COLO829 (cell line): ENCODE measurements around the gene EIF4E2.
"Not testable (repeated sequence)": the region's sequence is repeated elsewhere in the genome, so short reads cannot be mapped to it uniquely, and the experiment has no call there.

ENCODE experiments used
- DNase-seq: peaks from one replicate; pipeline ENCODE4 v3.0.0; 2012; ENCODE audit warnings: low spot score

Gene EIF4E2

GRCh38 chr2:232522623-232523401 is 27.7 kb upstream of the EIF4E2 start:
- no peak for DNase-seq

DNA sequence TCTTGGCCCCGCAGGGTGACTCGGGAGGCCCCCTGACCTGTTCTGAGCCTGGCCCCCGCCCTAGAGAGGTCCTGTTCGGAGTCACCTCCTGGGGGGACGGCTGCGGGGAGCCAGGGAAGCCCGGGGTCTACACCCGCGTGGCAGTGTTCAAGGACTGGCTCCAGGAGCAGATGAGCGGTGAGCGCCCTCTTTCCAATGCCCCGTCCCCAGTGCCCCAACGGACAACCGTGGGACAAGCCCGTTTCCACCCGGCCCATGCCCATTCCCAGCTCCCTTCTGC is 27.1 kb upstream of the EIF4E2 start:
- DNase-seq, result no peak

DNA sequence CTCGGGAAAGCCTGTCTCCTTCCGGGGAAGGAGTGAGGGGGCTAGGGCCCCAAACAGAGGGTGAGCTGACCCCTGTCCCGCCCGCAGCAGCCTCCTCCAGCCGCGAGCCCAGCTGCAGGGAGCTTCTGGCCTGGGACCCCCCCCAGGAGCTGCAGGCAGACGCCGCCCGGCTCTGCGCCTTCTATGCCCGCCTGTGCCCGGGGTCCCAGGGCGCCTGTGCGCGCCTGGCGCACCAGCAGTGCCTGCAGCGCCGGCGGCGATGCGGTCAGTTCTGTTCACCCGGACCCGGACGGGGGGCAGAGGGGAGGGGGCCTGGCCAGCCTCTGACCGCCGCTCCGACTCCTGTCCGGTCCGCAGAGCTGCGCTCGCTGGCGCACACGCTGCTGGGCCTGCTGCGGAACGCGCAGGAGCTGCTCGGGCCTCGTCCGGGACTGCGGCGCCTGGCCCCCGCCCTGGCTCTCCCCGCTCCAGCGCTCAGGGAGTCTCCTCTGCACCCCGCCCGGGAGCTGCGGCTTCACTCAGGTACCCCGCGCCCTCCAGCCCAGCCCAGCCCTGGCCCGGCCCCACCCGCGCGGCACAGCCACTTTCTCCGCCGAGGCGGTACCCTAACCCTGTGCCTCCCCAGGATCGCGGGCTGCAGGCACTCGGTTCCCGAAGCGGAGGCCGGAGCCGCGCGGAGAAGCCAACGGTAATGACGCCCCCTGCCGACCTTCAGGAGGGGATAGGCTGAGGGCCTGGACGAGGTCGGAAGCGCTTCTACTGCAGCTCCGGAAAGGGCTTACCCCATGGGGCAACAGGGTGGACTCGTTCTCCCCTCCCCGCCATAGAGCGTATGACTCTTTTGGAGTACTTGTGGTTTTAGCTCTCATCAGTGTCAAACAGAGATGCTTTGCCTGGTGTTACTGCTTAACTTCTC is 26.5 kb upstream of the EIF4E2 start:
- no peak for DNase-seq

GRCh38 chr2:232524771-232525170 is 25.7 kb upstream of the EIF4E2 start:
- DNase-seq, result no peak

- no peak for DNase-seq
Measured at GRCh38 chr2:232525199-232525598, 25.3 kb upstream of the EIF4E2 start.

DNA sequence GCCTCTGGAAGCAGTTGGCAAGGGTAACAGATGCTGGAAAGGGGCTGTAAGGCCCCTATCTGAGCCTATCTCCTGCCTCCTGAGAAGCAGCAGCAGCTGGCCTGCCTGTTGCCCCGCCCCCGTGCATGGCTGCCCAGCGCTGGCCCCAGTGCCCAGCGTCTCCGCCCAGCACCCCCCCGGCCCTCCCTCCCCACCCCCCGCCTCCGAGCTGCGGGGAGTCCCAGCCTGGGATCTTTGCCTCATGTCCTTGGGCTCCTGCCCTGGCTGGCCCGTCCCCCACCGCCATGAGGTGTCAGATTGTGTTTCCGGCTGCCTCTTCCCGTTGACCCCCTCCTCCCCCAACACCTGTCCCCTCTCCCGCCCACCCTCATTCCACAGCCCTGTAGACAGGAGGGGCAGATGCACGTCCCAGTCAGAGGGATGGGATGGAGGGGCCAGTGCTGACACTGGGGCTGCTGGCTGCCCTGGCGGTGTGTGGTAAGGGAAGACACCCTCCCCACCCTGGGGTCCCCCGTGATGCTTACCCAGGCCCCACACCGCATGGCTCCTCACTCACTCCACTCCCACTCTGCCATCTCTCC is 24.6 kb upstream of the EIF4E2 start, which contains the start of gene CHRND:
CHRND (plus strand) TSS at position 370 of the 581 bp plus-strand sequence; CDS start at position 426, 56 bp downstream.
- DNase-seq, result no peak

GRCh38 chr2:232526372-232526941 is 24.0 kb upstream of the EIF4E2 start:
- no peak for DNase-seq

DNA sequence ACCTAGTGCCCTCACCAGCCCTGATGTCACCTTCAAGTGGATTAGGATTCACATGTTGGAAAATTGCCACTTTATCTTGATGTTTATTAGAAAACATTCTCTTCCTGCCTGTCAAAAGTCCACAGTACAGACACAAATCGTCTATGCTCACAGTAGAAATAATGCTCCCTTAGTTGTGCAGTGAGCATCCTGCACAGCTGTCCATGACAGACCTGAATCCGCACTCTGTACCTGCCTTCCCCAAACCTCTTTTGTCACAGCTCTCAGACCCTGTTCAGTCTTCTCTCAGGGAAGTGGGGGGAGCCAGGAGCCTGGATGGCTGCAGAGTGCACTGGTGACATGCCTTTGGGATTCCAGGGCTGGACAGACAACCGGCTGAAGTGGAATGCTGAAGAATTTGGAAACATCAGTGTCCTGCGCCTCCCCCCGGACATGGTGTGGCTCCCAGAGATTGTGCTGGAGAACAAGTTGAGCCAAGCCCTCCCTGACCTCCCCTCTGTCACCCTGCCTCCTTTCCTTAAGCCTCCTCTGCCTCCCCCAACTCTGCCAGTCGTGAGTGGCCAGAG is 22.5 kb upstream of the EIF4E2 start:
- DNase-seq, result no peak

DNA sequence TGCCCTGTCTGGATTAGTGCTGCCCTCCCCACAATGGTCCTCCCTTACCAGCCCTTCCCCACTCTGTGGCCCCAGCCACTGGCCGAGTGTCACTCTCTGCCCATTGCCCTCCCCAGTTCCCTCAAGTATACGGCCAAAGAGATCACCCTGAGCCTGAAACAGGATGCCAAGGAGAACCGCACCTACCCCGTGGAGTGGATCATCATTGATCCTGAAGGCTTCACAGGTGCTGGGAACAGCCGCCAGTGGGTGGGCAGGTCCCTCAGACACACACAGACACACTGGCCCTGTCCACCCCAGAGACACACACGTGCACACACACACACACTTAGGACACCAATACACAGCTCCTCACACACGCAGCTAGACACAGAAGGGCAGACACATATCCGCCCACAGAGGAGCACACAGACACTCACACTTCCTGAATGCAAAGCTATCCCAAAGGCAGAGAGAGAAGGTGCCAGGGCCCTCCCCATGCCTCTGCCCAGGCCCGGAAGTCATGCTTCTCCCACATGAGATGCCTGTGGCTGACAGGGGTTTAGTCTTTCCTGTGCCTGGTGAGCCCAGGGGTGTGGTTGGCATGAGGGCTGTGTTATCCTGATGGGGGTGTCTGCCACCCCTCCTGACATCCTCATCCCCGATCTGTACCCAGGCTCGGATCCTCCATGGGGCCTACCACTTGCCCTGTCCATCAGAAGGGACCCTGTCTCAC is 21.6 kb upstream of the EIF4E2 start:
- no peak for DNase-seq

GRCh38 chr2:232529806-232530547 is 20.5 kb upstream of the EIF4E2 start:
- DNase-seq, result no peak

DNA sequence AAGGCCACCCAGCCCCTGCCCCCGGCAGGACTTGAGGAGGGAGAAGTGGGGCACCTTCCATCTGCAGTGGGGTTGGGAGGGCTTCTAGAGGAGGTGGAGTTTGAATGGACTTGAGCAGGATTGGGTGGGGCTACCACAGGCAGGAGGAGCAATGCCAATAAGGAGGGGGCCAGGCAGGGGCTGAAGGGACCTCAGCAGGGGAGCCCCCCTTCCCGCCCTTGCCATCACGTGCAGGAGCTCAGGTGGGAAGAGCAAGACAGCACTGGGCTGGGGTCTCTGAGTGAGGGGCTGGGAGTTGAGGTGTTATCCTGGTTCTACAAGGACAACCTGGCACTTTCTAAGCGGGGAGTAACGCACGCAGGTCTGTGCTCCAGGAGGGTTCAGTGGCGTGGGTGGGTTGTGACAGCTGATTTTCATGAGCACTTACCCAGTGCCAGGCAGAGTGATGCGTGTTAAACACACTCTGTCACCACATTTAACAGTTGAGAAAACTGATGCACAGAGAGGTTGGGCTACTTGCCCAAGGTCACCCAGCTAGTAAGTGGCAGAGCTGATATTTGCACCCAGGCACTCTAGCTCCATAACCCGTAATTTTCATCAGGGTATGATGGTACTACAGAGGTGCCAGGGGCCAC is 19.7 kb upstream of the EIF4E2 start:
- no peak for DNase-seq

GRCh38 chr2:232532419-232532818 is 18.1 kb upstream of the EIF4E2 start:
- DNase-seq, result no peak

- not testable (repeated sequence) for DNase-seq
Measured at GRCh38 chr2:232532821-232533220, 17.7 kb upstream of the EIF4E2 start.

GRCh38 chr2:232533944-232534710 is 16.4 kb upstream of the EIF4E2 start:
- DNase-seq, result no peak

DNA sequence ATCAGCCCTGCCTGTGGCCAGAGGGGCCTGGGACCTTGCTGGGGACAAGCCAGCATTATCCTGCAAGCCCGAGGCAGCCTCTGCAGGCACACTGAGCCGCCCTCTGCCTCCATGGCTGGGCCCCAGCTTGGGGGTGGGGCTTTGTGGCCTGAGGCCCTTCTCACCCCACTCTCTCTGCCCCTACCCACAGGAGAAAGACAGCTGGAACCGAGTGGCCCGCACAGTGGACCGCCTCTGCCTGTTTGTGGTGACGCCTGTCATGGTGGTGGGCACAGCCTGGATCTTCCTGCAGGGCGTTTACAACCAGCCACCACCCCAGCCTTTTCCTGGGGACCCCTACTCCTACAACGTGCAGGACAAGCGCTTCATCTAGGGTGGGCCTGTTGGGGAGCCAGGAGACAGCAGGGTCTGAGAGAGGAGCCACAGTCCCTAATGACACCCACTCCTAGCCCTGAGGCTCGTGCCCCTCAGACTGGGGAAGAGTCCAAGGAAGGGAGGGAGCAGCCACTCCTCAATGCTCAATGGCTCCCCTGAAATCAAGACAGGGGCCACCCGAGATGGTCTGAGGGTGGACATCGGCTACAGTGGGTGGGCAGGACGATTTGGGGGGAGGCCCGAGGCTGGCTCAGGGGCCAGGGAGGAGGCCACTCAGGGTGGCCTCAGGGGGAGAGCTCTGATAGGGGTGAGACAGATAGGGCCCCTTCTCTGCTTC is 15.4 kb upstream of the EIF4E2 start:
- no peak for DNase-seq

DNA sequence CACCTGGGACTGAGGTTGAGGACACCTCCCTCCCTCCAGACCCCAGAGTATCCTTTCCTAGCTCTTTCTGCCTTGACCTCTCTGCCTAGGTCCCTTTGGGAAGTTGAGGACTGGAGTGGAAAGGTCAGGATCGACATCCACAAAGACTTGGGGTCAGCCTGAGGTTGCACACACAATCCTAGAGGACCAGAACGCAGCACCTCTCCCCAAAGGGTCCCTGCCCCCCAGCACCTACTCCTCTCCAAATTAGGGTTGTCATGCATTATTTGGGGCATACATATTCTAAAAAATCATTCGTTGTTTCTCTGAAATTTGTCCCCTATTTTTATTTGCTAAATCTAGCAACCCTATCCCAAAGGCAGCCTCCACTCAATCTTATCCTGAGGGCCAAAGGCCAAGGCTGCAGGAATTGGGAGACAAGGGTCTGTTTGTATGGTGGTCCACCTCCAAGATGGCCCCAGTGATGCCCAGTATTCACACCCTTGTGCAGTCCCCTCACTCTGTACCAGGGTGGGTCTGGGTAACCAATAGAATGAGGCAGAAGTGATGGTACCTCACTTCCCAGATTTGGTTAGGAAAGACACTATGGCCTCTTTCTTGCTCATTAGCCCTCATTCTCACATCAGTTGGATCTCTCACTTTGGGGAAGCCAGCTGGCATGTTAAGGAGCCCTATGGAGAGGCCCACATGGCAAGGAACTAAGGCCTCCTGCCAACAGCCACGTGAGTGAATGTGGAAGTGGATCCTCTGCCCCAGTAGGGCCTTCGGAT is 14.5 kb upstream of the EIF4E2 start:
- DNase-seq, result no peak

GRCh38 chr2:232537079-232537478 is 13.4 kb upstream of the EIF4E2 start:
- DNase-seq, result no peak

GRCh38 chr2:232537499-232537898 is 13.0 kb upstream of the EIF4E2 start:
- DNase-seq, result no peak
